GM12874 (cell line): ENCODE measurements around the gene GNG7.

Source experiments
- TF ChIP-seq, protein P1 (sequence below): IDR thresholded peaks from 2 replicates; pipeline ENCODE4 v1.5.1; 2011; ENCODE audit warnings: low read depth, mild to moderate bottlenecking, control low read depth, low read length, moderate library complexity; ENCODE audit not compliant: insufficient read depth

GNG7 gene

DNA sequence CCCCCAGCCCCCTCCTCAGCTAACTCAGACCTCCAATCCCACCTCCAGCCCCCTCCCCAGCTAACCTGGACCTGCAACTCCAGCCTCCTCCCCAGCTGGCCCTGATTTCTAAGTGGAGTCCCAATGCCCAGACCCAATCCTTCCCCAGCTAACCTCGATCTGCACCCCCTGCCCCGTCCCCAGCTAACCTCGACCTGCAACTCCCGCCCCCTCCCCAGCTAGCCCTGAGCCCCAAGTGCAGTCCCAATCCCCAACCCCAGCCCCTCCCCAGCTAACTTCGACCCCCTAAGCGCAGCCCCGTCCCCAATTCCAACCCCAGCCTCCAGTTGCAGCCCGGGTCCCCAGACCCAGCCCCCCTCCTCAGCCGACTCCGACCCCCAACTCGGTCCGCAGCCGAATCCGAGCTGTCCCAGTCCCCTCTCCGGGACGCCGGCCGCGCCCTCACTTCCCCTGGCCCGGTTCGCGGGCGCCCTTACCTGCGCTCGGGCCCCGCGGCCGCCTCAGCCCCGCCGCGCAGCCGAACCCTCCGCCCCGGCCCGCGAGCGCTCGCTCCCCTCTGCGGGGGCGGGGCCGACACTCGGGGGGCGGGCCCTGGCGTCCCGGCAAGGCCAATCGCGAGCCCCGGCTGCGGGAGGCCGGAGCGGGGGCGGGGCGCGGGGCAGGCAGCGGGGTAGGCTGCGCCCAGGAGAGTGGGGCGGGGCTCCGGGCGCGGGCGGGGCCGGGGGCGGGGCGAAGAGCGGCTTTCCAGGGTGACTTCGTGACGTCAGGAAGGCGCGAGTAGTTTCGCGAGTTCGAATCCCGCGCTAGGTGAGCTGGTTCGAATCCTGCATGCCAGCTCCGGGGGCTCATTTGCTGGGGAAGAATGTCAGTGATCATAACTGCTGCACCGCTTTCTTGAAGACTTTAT lies at the start of gene GNG7:
GNG7 (minus strand) TSS at position 525 of the 907 bp plus-strand sequence. CDS start 182,006 bp downstream, outside the sequence.
- TF ChIP-seq, protein P1, sequence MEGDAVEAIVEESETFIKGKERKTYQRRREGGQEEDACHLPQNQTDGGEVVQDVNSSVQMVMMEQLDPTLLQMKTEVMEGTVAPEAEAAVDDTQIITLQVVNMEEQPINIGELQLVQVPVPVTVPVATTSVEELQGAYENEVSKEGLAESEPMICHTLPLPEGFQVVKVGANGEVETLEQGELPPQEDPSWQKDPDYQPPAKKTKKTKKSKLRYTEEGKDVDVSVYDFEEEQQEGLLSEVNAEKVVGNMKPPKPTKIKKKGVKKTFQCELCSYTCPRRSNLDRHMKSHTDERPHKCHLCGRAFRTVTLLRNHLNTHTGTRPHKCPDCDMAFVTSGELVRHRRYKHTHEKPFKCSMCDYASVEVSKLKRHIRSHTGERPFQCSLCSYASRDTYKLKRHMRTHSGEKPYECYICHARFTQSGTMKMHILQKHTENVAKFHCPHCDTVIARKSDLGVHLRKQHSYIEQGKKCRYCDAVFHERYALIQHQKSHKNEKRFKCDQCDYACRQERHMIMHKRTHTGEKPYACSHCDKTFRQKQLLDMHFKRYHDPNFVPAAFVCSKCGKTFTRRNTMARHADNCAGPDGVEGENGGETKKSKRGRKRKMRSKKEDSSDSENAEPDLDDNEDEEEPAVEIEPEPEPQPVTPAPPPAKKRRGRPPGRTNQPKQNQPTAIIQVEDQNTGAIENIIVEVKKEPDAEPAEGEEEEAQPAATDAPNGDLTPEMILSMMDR: no peak

DNA sequence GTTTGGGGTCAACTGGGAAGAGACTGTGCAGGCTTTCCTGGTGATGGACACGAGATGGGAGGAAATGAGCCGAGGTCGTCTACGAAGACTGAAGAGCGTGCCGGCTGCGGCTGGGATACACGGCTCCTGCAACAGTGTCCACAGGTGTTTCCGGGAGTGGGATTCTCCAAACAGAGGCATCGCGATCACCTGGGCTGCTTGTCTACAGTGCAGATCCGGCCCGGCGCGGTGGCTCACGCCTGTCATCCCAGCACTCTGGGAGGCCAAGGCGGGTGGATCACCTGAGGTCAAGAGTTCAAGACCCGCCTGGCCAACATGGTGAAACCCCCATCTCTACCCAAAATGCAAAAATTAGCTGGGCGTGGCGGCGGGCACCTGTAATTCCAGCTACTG lies 48.9 kb upstream of the GNG7 start:
- TF ChIP-seq, protein P1: no peak

- TF ChIP-seq, protein P1: no peak
Observed at GRCh38 chr19:2750808-2751437, 48.4 kb upstream of the GNG7 start.

- TF ChIP-seq, protein P1: no peak
Observed at GRCh38 chr19:2747349-2747748, 44.9 kb upstream of the GNG7 start.

DNA sequence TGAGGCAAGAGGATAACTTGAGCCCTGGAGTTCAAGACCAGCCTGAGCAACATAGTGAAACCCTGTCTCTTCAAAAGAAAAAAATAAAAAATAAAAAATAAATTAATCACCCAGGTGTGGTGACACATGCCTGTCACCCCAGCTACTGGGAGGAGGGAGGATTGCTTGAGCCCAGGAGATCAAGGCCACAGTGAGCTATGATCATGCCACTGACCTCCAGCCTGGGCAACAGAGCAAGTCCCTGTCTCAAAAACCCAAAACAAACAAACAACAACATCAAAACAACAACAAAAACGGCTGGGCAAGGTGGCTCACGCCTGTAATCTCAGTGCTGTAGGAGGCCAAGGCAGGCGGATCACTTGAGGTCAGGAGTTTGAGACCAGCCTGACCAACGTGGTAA lies 41.6 kb upstream of the GNG7 start:
- TF ChIP-seq, protein P1: no peak

GRCh38 chr19:2743099-2743498 lies 40.6 kb upstream of the GNG7 start:
- TF ChIP-seq, protein P1: no peak

- TF ChIP-seq, protein P1: no peak
Observed at GRCh38 chr19:2740314-2740656, 37.8 kb upstream of the GNG7 start.
